ENCODE measurements around the gene ZNF91.
"Not testable (repeated sequence)": the region's sequence is repeated elsewhere in the genome, so short reads cannot be mapped to it uniquely, and the experiment has no call there.

The ZNF91 gene

GRCh38 chr19:23314505-23315251 is 80.6 kb downstream of the ZNF91 start:
- no peak for DNase-seq

- DNase-seq, result no peak
These were observed 82.1 kb downstream of the ZNF91 start for GRCh38 chr19:23313196-23313595.

GRCh38 chr19:23312515-23312914 is 82.8 kb downstream of the ZNF91 start:
- no peak for DNase-seq

- DNase-seq, result no peak
These were observed 83.7 kb downstream of the ZNF91 start for GRCh38 chr19:23311551-23311950.

GRCh38 chr19:23310729-23311211 is 84.5 kb downstream of the ZNF91 start:
- DNase-seq, result no peak

- no peak for DNase-seq
These were observed 85.3 kb downstream of the ZNF91 start for GRCh38 chr19:23309926-23310325.

GRCh38 chr19:23305555-23305954 is 89.7 kb downstream of the ZNF91 start:
- no peak for DNase-seq

- no peak for DNase-seq
These were observed 91.0 kb downstream of the ZNF91 start for GRCh38 chr19:23304238-23304637.

- no peak for DNase-seq
These were observed 101.1 kb downstream of the ZNF91 start for GRCh38 chr19:23294141-23294540.

- not testable (repeated sequence) for DNase-seq
These were observed 105.3 kb downstream of the ZNF91 start for GRCh38 chr19:23289966-23290365.

Data from NCI-H1092 treated with DMSO at 0.1 percent for 48 hours (cell line).